HEK293 (cell line): ENCODE data around the gene APCDD1.

Experiments
- CTCF ChIA-PET: fragments of 350-600 bp; formaldehyde crosslinking; extraction: SDS; loops from one replicate; lab custom pipeline; 2021; ENCODE audit warnings: antibody characterized with exemption; lab: Yijun Ruan, JAX
- POLR2A ChIA-PET: fragments of 300-600 bp; formaldehyde crosslinking; extraction: SDS; loops from one replicate; lab custom pipeline; 2020; ENCODE audit warnings: antibody characterized with exemption, inconsistent platforms; lab: Yijun Ruan, JAX
- H3K27ac ChIP-seq: fragments of 200-500 bp; sonication (Bioruptor generic); 2 replicates; pipeline ENCODE4 v1.5.1; 2014; ENCODE audit warnings: low read depth, low read length, control low read depth, inconsistent platforms; ENCODE audit errors: extremely low read depth
- H3K36me3 ChIP-seq, 2 experiments: fragments of 200-500 bp in 1 of 2; sonication (Bioruptor generic) in 1 of 2; 1 replicate in 1 of 2; 2 replicates in 1 of 2; pipeline ENCODE4 v1.5.1; 2014 to 2017; ENCODE audit warnings: inconsistent platforms in 2 of 2, low read length in 2 of 2; ENCODE audit not compliant: control insufficient read depth in 2 of 2, insufficient read depth in 1 of 2
- H3K4me1 ChIP-seq: fragments of 200-500 bp; sonication (Bioruptor generic); 2 replicates; pipeline ENCODE4 v1.5.1; 2014; ENCODE audit warnings: mild to moderate bottlenecking, low read length, inconsistent platforms; ENCODE audit not compliant: control insufficient read depth, insufficient read depth
- H3K4me3 ChIP-seq: 2 replicates; pipeline ENCODE4 v1.5.1; 2011; ENCODE audit warnings: low read depth, mild to moderate bottlenecking, control low read depth, low read length, moderate library complexity
- H3K9me3 ChIP-seq: fragments of 200-500 bp; sonication (Bioruptor generic); 2 replicates; pipeline ENCODE4 v1.5.1; 2014; ENCODE audit warnings: low read depth, low read length, inconsistent platforms; ENCODE audit not compliant: control insufficient read depth, insufficient read depth
- BCL11B ChIP-seq: fragments of 450-650 bp; formaldehyde crosslinking; IDR thresholded peaks from 2 replicates; pipeline ENCODE4 v1.5.1; 2016; ENCODE audit warnings: low read depth, missing biosample characterization, missing genetic modification characterization
- YY1 ChIP-seq: fragments of 450-650 bp; formaldehyde crosslinking; IDR thresholded peaks from 2 replicates; pipeline ENCODE4 v1.5.1; 2018; ENCODE audit warnings: missing biosample characterization, missing genetic modification characterization
- ZBTB1 ChIP-seq: fragments of 450-650 bp; formaldehyde crosslinking; IDR thresholded peaks from 2 replicates; pipeline ENCODE4 v1.5.1; 2016; ENCODE audit warnings: missing biosample characterization, missing genetic modification characterization
- ZFHX2 ChIP-seq: fragments of 450-650 bp; formaldehyde crosslinking; conservative IDR thresholded peaks from 2 replicates; pipeline ENCODE4 v1.5.1; 2016; ENCODE audit warnings: missing biosample characterization, missing genetic modification characterization
- ZNF146 ChIP-seq: fragments of 450-650 bp; formaldehyde crosslinking; IDR thresholded peaks from 2 replicates; pipeline ENCODE4 v1.5.1; 2016; ENCODE audit warnings: missing biosample characterization, missing genetic modification characterization
- ZNF211 ChIP-seq: fragments of 450-650 bp; formaldehyde crosslinking; IDR thresholded peaks from 2 replicates; pipeline ENCODE4 v1.5.1; 2016; ENCODE audit warnings: low read depth, missing biosample characterization, missing genetic modification characterization
- ZNF24 ChIP-seq: fragments of 450-650 bp; formaldehyde crosslinking; IDR thresholded peaks from 2 replicates; pipeline ENCODE4 v1.5.1; 2016; ENCODE audit warnings: missing biosample characterization, missing genetic modification characterization
- ZNF292 ChIP-seq: fragments of 450-650 bp; formaldehyde crosslinking; IDR thresholded peaks from 2 replicates; pipeline ENCODE4 v1.5.1; 2016; ENCODE audit warnings: low read depth, missing biosample characterization, missing genetic modification characterization, borderline replicate concordance
- ZNF335 ChIP-seq: fragments of 450-650 bp; formaldehyde crosslinking; conservative IDR thresholded peaks from 2 replicates; pipeline ENCODE4 v1.5.1; 2016; ENCODE audit warnings: missing biosample characterization, missing genetic modification characterization
- ZNF416 ChIP-seq: fragments of 450-650 bp; formaldehyde crosslinking; IDR thresholded peaks from 2 replicates; pipeline ENCODE4 v1.5.1; 2016; ENCODE audit warnings: missing biosample characterization, missing genetic modification characterization
- ZNF48 ChIP-seq: fragments of 450-650 bp; formaldehyde crosslinking; IDR thresholded peaks from 2 replicates; pipeline ENCODE4 v1.5.1; 2016; ENCODE audit warnings: missing biosample characterization, missing genetic modification characterization
- ZNF558 ChIP-seq: fragments of 450-650 bp; formaldehyde crosslinking; IDR thresholded peaks from 2 replicates; pipeline ENCODE4 v1.5.1; 2016; ENCODE audit warnings: missing biosample characterization, missing genetic modification characterization
- ZNF585B ChIP-seq: fragments of 450-650 bp; formaldehyde crosslinking; IDR thresholded peaks from 2 replicates; pipeline ENCODE4 v1.5.1; 2016; ENCODE audit warnings: missing biosample characterization, missing genetic modification characterization
- ZNF610 ChIP-seq: fragments of 450-650 bp; formaldehyde crosslinking; IDR thresholded peaks from 2 replicates; pipeline ENCODE4 v1.5.1; 2016; ENCODE audit warnings: missing biosample characterization, missing genetic modification characterization, borderline replicate concordance
- ZNF777 ChIP-seq: fragments of 450-650 bp; formaldehyde crosslinking; IDR thresholded peaks from 2 replicates; pipeline ENCODE4 v1.5.1; 2017; ENCODE audit warnings: missing biosample characterization, missing genetic modification characterization, borderline replicate concordance
- ZSCAN16 ChIP-seq: fragments of 450-650 bp; formaldehyde crosslinking; IDR thresholded peaks from 2 replicates; pipeline ENCODE4 v1.5.1; 2016; ENCODE audit warnings: missing biosample characterization, missing genetic modification characterization
- ZXDB ChIP-seq: fragments of 450-650 bp; formaldehyde crosslinking; IDR thresholded peaks from 2 replicates; pipeline ENCODE4 v1.5.1; 2016; ENCODE audit warnings: missing biosample characterization, missing genetic modification characterization
- TF ChIP-seq, protein P1 (sequence below): fragments of 450-650 bp; formaldehyde crosslinking; IDR thresholded peaks from 2 replicates; pipeline ENCODE4 v1.5.1; 2016; ENCODE audit warnings: missing biosample characterization, missing genetic modification characterization
- TF ChIP-seq, protein P2 (sequence below): fragments of 450-650 bp; formaldehyde crosslinking; conservative IDR thresholded peaks from 2 replicates; pipeline ENCODE4 v1.5.1; 2016; ENCODE audit warnings: low read depth, missing biosample characterization, missing genetic modification characterization
- TF ChIP-seq, protein P3 (sequence below): fragments of 450-650 bp; formaldehyde crosslinking; conservative IDR thresholded peaks from 2 replicates; pipeline ENCODE4 v1.5.1; 2016; ENCODE audit warnings: low read depth, missing biosample characterization, missing genetic modification characterization

APCDD1 gene

DNA sequence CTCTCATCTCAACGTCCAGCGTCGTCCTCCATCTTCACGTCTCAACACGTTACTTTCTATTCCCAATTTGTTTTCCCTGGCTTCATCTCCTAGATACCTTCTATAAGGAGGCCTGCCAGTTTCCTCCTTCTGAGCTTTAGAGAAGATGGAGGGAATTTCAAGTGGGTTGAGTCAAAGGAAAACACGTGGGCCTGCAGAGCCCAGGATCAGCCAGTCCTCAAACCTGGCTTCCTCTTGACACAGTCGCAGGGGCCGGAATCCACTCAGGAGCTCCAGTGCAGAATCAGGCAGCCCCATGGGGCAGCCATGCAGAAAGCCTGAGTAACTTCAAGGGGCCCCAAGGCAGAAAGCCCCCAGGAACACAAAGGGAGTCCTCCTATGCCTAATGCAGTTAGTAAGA is 14.5 kb upstream of the APCDD1 start (continued):
- TF ChIP-seq ZNF48 (tag by site-specific recombination) (no peak), ZFHX2 (tag by site-specific recombination) (no peak), ZNF146 (tag by site-specific recombination) (no peak)
- TF ChIP-seq, protein P1, sequence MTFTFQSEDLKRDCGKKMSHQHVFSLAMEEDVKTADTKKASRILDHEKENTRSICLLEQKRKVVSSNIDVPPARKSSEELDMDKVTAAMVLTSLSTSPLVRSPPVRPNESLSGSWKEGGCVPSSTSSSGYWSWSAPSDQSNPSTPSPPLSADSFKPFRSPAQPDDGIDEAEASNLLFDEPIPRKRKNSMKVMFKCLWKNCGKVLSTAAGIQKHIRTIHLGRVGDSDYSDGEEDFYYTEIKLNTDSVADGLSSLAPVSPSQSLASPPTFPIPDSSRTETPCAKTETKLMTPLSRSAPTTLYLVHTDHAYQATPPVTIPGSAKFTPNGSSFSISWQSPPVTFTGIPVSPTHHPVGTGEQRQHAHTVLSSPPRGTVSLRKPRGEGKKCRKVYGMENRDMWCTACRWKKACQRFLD = no peak
- TF ChIP-seq, protein P2, sequence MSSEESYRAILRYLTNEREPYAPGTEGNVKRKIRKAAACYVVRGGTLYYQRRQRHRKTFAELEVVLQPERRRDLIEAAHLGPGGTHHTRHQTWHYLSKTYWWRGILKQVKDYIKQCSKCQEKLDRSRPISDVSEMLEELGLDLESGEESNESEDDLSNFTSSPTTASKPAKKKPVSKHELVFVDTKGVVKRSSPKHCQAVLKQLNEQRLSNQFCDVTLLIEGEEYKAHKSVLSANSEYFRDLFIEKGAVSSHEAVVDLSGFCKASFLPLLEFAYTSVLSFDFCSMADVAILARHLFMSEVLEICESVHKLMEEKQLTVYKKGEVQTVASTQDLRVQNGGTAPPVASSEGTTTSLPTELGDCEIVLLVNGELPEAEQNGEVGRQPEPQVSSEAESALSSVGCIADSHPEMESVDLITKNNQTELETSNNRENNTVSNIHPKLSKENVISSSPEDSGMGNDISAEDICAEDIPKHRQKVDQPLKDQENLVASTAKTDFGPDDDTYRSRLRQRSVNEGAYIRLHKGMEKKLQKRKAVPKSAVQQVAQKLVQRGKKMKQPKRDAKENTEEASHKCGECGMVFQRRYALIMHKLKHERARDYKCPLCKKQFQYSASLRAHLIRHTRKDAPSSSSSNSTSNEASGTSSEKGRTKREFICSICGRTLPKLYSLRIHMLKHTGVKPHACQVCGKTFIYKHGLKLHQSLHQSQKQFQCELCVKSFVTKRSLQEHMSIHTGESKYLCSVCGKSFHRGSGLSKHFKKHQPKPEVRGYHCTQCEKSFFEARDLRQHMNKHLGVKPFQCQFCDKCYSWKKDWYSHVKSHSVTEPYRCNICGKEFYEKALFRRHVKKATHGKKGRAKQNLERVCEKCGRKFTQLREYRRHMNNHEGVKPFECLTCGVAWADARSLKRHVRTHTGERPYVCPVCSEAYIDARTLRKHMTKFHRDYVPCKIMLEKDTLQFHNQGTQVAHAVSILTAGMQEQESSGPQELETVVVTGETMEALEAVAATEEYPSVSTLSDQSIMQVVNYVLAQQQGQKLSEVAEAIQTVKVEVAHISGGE (tag by site-specific recombination) = no peak

DNA sequence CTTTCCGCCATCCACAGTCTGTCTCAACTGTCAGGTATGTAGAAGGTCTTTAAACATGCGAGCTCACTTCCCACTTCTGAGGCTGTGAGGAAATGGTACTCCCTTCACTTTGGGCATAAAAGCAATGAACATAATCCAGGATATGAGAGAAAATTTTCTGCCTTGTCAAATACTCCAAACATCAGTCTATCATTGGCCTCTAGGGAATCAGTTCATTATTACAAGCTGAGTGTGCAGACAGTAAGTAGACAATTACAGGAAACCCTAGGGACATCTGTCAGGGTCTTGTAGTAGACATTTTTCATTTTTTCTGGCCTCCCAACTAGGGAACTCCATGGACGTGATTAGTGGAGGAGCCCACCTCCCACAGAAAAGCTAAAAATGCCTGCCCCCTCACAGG is 13.6 kb upstream of the APCDD1 start:
- Histone ChIP-seq H3K9me3 (no peaks in the 10 kb centered on the region), H3K36me3 (no peaks in the 10 kb centered on the region), H3K4me3 (no peak overlapping the region), H3K4me1 (peaks cover 23% of the 10 kb centered on the region), H3K27ac (no peak overlapping the region)
- POLR2A ChIA-PET = interaction anchor here (0.6 kb wide), 1 partner anchor 41 kb away, joined by 5 read pairs; no protein-coding TSS in a partner anchor
- CTCF ChIA-PET = no interaction called here
- TF ChIP-seq ZNF335 (tag by site-specific recombination) (no peak), YY1 (tag by site-specific recombination) (no peak), BCL11B (tag by site-specific recombination) (no peak), ZNF610 (tag by site-specific recombination) (no peak), ZNF585B (tag by site-specific recombination) (no peak), ZNF558 (tag by site-specific recombination) (no peak), ZNF292 (no peak), ZSCAN16 (tag by site-specific recombination) (no peak), ZXDB (tag by site-specific recombination) (no peak), ZNF211 (tag by site-specific recombination) (no peak), ZBTB1 (tag by site-specific recombination) (no peak), ZNF777 (tag by site-specific recombination) (no peak), ZNF24 (no peak), ZNF416 (tag by site-specific recombination) (no peak)
- TF ChIP-seq, protein P3, sequence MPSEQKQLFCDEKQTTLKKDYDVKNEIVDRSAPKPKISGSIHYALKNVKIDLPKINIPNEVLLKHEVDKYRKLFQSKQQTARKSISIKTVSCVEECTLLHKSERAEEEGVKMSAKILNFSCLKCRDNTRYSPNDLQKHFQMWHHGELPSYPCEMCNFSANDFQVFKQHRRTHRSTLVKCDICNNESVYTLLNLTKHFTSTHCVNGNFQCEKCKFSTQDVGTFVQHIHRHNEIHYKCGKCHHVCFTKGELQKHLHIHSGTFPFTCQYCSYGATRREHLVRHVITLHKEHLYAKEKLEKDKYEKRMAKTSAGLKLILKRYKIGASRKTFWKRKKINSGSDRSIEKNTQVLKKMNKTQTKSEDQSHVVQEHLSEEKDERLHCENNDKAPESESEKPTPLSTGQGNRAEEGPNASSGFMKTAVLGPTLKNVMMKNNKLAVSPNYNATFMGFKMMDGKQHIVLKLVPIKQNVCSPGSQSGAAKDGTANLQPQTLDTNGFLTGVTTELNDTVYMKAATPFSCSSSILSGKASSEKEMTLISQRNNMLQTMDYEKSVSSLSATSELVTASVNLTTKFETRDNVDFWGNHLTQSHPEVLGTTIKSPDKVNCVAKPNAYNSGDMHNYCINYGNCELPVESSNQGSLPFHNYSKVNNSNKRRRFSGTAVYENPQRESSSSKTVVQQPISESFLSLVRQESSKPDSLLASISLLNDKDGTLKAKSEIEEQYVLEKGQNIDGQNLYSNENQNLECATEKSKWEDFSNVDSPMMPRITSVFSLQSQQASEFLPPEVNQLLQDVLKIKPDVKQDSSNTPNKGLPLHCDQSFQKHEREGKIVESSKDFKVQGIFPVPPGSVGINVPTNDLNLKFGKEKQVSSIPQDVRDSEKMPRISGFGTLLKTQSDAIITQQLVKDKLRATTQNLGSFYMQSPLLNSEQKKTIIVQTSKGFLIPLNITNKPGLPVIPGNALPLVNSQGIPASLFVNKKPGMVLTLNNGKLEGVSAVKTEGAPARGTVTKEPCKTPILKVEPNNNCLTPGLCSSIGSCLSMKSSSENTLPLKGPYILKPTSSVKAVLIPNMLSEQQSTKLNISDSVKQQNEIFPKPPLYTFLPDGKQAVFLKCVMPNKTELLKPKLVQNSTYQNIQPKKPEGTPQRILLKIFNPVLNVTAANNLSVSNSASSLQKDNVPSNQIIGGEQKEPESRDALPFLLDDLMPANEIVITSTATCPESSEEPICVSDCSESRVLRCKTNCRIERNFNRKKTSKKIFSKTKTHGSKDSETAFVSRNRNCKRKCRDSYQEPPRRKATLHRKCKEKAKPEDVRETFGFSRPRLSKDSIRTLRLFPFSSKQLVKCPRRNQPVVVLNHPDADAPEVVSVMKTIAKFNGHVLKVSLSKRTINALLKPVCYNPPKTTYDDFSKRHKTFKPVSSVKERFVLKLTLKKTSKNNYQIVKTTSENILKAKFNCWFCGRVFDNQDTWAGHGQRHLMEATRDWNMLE (tag by site-specific recombination) = no peak
